Muscle of back (tissue), 11 donors: Measurements from ENCODE around the gene AGTPBP1. TPM values are rescaled to one million over a fixed set of nuclear protein-coding genes. Genes with fewer than 3 reads are reported as not detected.

Experiments used
- DNase-seq, 3 donors: peaks; one replicate each; pipeline versions ENCODE4 v3.0.0 to v3.0.0-alpha.2; 2013
- polyA plus RNA-seq, 10 donors: library from polyadenylated mRNA; unstranded; fragments of 120-200 nt; gene quantifications; one replicate each; pipeline ENCODE4 v1.2.1, GENCODE V29; 2013; ENCODE audit not compliant: insufficient read length in 10 of 10

AGTPBP1 gene
- polyA plus RNA-seq, 10 donors, result 12.4 to 18.6 (median 14.6) TPM

GRCh38 chr9:85505612-85506011 is 236.1 kb downstream of the AGTPBP1 start:
- DNase-seq, result no peak

- no peak for DNase-seq
These were observed 238.7 kb downstream of the AGTPBP1 start for GRCh38 chr9:85502815-85503655.

- DNase-seq, result no peak
These were observed 239.9 kb downstream of the AGTPBP1 start for GRCh38 chr9:85501882-85502281.

- peak; percentile 33 to 71 (median 49) for DNase-seq
These were observed 240.3 kb downstream of the AGTPBP1 start for GRCh38 chr9:85501456-85501855.

Other genes starting within 250 kb of the AGTPBP1 start
- gene NAA35, start 199.2 kb upstream of the AGTPBP1 start, polyA plus RNA-seq, result 10 to 100 TPM; 18.3 to 22.9 (median 20.8) TPM